Peyer's patch (tissue), 4 donors: ENCODE measurements around the gene MACROD2.

ENCODE experiments used
- CTCF ChIP-seq, 6 experiments: fragments of 450-650 bp in 4 of 6; fragments of 200-600 bp in 2 of 6; sonication (generic) in 1 of 6; IDR thresholded peaks; one replicate each; pipeline ENCODE4 v1.5.1; 2017 to 2019; ENCODE audit warnings: antibody characterized with exemption in 6 of 6, mild to moderate bottlenecking in 3 of 6, moderate library complexity in 1 of 6
- POLR2A ChIP-seq, 2 donors: fragments of 450-650 bp; IDR thresholded peaks; one replicate each; pipeline ENCODE4 v1.5.1; 2017; ENCODE audit warnings: antibody characterized with exemption in 2 of 2, mild to moderate bottlenecking in 2 of 2, moderate library complexity in 2 of 2

GRCh38 chr20:15485519-15485918, 1490.2 kb downstream of the MACROD2 start:
- TF ChIP-seq CTCF (IDR thresholded peaks at IDR 0.05) = no peak
- no peak for TF ChIP-seq POLR2A (IDR thresholded peaks at IDR 0.05)
